IMR-90 (cell line): ENCODE measurements around the gene TRABD2A. TPM values are rescaled to one million over a fixed set of nuclear protein-coding genes. Genes with fewer than 3 reads are reported as not detected.

Source experiments
- ATAC-seq: fragments of 200-7000 bp; cut with Tn5 transposase; 2 replicates; pipeline ENCODE4 v1.9.1; 2020; ENCODE audit warnings: low read depth, mild to moderate bottlenecking, moderate library complexity
- BruUV-seq: library from RNA; stranded (reverse); fragments of 400-500 nt; replicated peaks from 2 replicates; lab custom pipeline; 2021; lab: Mats Ljungman, UMichigan
- CTCF ChIA-PET: fragments of 300-600 bp; formaldehyde crosslinking; extraction: SDS; loops from one replicate; lab custom pipeline; 2021; ENCODE audit warnings: antibody characterized with exemption; lab: Yijun Ruan, JAX
- POLR2A ChIA-PET: fragments of 300-600 bp; sonication (Branson Sonifier 250); formaldehyde crosslinking; loops from one replicate; lab custom pipeline; 2022; ENCODE audit warnings: antibody characterized with exemption; ENCODE audit not compliant: unreplicated experiment; lab: Charles Lee
- DNase-seq: peaks from one replicate; pipeline ENCODE4 v3.0.0; 2013
- H2AFZ ChIP-seq: replicated peaks from 2 replicates; pipeline ENCODE3; 2013; ENCODE audit warnings: low read length, mild to moderate bottlenecking; ENCODE audit not compliant: poor library complexity
- H2AK5ac ChIP-seq: 2 replicates; pipeline ENCODE4 v1.6.1; 2013; ENCODE audit warnings: low read depth, low read length, inconsistent platforms
- H2AK9ac ChIP-seq: replicated peaks from 2 replicates; pipeline ENCODE3; 2013; ENCODE audit warnings: mild to moderate bottlenecking, low read depth, low read length, moderate library complexity; ENCODE audit not compliant: poor library complexity
- H2BK120ac ChIP-seq: 2 replicates; pipeline ENCODE4 v1.6.1; 2013; ENCODE audit warnings: low read depth, low read length, inconsistent platforms
- H2BK15ac ChIP-seq: 3 replicates; pipeline ENCODE4 v1.6.1; 2013; ENCODE audit warnings: low read depth, low read length, inconsistent platforms
- H2BK20ac ChIP-seq: 2 replicates; pipeline ENCODE4 v1.6.1; 2013; ENCODE audit warnings: low read depth, mild to moderate bottlenecking, inconsistent platforms, low read length, moderate library complexity
- H2BK5ac ChIP-seq: 2 replicates; pipeline ENCODE4 v1.6.1; 2013; ENCODE audit warnings: mild to moderate bottlenecking, low read depth, low read length, inconsistent platforms; ENCODE audit not compliant: poor library complexity, severe bottlenecking
- H3K14ac ChIP-seq: replicated peaks from 2 replicates; pipeline ENCODE4 v1.6.1; 2013; ENCODE audit warnings: low read depth, low read length, inconsistent platforms
- H3K18ac ChIP-seq: 2 replicates; pipeline ENCODE4 v1.6.1; 2013; ENCODE audit warnings: low read depth, low read length, control low read depth
- H3K23ac ChIP-seq: 2 replicates; pipeline ENCODE4 v1.6.1; 2013; ENCODE audit warnings: low read depth, low read length, inconsistent platforms
- H3K27ac ChIP-seq: 2 replicates; pipeline ENCODE4 v1.5.1; 2013; ENCODE audit warnings: mild to moderate bottlenecking, control low read depth, low read length; ENCODE audit not compliant: insufficient read depth
- H3K27me3 ChIP-seq: 2 replicates; pipeline ENCODE4 v1.6.1; 2013; ENCODE audit warnings: low read length; ENCODE audit not compliant: control insufficient read depth, insufficient read depth
- H3K36me3 ChIP-seq: 2 replicates; pipeline ENCODE4 v1.6.1; 2013; ENCODE audit warnings: low read length, mixed read lengths; ENCODE audit not compliant: control insufficient read depth, insufficient read depth
- H3K4ac ChIP-seq: 2 replicates; pipeline ENCODE4 v1.6.1; 2013; ENCODE audit warnings: low read depth, low read length, inconsistent platforms
- H3K4me1 ChIP-seq: 2 replicates; pipeline ENCODE4 v1.6.1; 2013; ENCODE audit warnings: low read length, mixed read lengths; ENCODE audit not compliant: control insufficient read depth, insufficient read depth
- H3K4me2 ChIP-seq: 2 replicates; pipeline ENCODE4 v1.6.1; 2013; ENCODE audit warnings: low read depth, mild to moderate bottlenecking, control low read depth, low read length, moderate library complexity
- H3K4me3 ChIP-seq: 2 replicates; pipeline ENCODE4 v1.5.1; 2013; ENCODE audit warnings: low read depth, mild to moderate bottlenecking, control low read depth, low read length, moderate library complexity; ENCODE audit not compliant: insufficient read depth
- H3K56ac ChIP-seq: 2 replicates; pipeline ENCODE4 v1.6.1; 2013; ENCODE audit warnings: low read length, inconsistent platforms; ENCODE audit not compliant: insufficient read depth; ENCODE audit errors: extremely low read depth
- H3K79me1 ChIP-seq, 2 experiments: 2 replicates each; pipeline ENCODE4 v1.6.1; 2013; ENCODE audit warnings: low read length in 2 of 2, inconsistent platforms in 1 of 2, low read depth in 1 of 2
- H3K9ac ChIP-seq: 2 replicates; pipeline ENCODE4 v1.6.1; 2013; ENCODE audit warnings: low read depth, low read length, control low read depth
- H3K9me1 ChIP-seq: 2 replicates; pipeline ENCODE4 v1.6.1; 2013; ENCODE audit warnings: low read length, inconsistent platforms; ENCODE audit not compliant: insufficient read depth
- H3K9me3 ChIP-seq: 2 replicates; pipeline ENCODE4 v1.6.1; 2013; ENCODE audit warnings: low read length; ENCODE audit not compliant: control insufficient read depth, insufficient read depth
- H4K20me1 ChIP-seq: 2 replicates; pipeline ENCODE4 v1.6.1; 2013; ENCODE audit warnings: low read length, inconsistent platforms; ENCODE audit not compliant: insufficient read depth
- H4K5ac ChIP-seq: 2 replicates; pipeline ENCODE4 v1.6.1; 2013; ENCODE audit warnings: mild to moderate bottlenecking, low read depth, low read length, control low read depth
- H4K8ac ChIP-seq, 2 experiments: 2 replicates each; pipeline ENCODE4 v1.6.1; 2013; ENCODE audit warnings: low read depth in 2 of 2, low read length in 2 of 2, control low read depth in 1 of 2, inconsistent platforms in 1 of 2
- H4K91ac ChIP-seq: 2 replicates; pipeline ENCODE4 v1.6.1; 2013; ENCODE audit warnings: low read depth, low read length, inconsistent platforms; ENCODE audit not compliant: insufficient read depth
- CEBPB ChIP-seq: IDR thresholded peaks from 2 replicates; pipeline ENCODE4 v1.6.1; 2012; ENCODE audit warnings: low read depth, low read length, improper control_type of control experiment
- CTCF ChIP-seq: conservative IDR thresholded peaks from 2 replicates; pipeline ENCODE4 v1.5.1; 2012; ENCODE audit warnings: mild to moderate bottlenecking, low read depth, low read length, improper control_type of control experiment
- MAFK ChIP-seq: IDR thresholded peaks from 2 replicates; pipeline ENCODE4 v1.6.1; 2012; ENCODE audit warnings: low read depth, low read length, improper control_type of control experiment
- MAZ ChIP-seq: IDR thresholded peaks from 2 replicates; pipeline ENCODE4 v1.6.1; 2012; ENCODE audit warnings: low read depth, mild to moderate bottlenecking, low read length, improper control_type of control experiment, moderate library complexity, borderline replicate concordance
- whole genome bisulfite sequencing, 2 experiments: methylation state at CpG; one replicate each; pipeline versions ENCODE4 v1.1.5 to v1.1.7; 2013; ENCODE audit warnings: missing lambda C conversion rate in 2 of 2; ENCODE audit not compliant: insufficient read length in 1 of 2; ENCODE audit errors: extremely low coverage in 2 of 2; 5-methylcytosine and 5-hydroxymethylcytosine counted together
- dilution Hi-C: fragments of 300-500 bp; cut with HindIII; formaldehyde crosslinking; loops from one replicate; pipeline ENCODE4 v1.14.3; 2018; ENCODE audit warnings: low sequenced_read_pairs; ENCODE audit not compliant: unreplicated experiment
- in situ Hi-C: fragments of 300-500 bp; cut with MboI; formaldehyde crosslinking; loops from 3 replicates; pipeline ENCODE4 v1.14.3; 2019; ENCODE audit warnings: low sequenced_read_pairs, inconsistent platforms, mixed read lengths
- intact Hi-C: fragments of 100-400 bp; cut with micrococcal nuclease; formaldehyde crosslinking; loops from 2 replicates; pipeline ENCODE4 v1.10.0; 2022
- polyA plus RNA-seq, 3 experiments: library from polyadenylated mRNA; depleted of rRNA; stranded (reverse); fragments of >200 nt; gene quantifications; 2 replicates each; pipeline ENCODE4 v1.2.3, GENCODE V29; 2012; ENCODE audit warnings: low replicate concordance in 1 of 3
- total RNA-seq: library from RNA; depleted of rRNA; stranded (reverse); fragments of >200 nt; gene quantifications from 2 replicates; pipeline ENCODE4 v1.2.3, GENCODE V29; 2012

The TRABD2A gene
- total and polyA plus RNA-seq, 2 of the 4 experiments (the other 2 are of a cell fraction) = 17.6 to 20.3 TPM

GRCh38 chr2:84888401-84889276, 7.8 kb upstream of the TRABD2A start:
- TF ChIP-seq CEBPB (peak; percentile 93), MAFK (peak; percentile 69), CTCF (no peak), MAZ (no peak)
- H3K4me2 ChIP-seq = peak overlapping the region; percentile 82

More at GRCh38 chr2:84888401-84889276, 7.8 kb upstream of the TRABD2A start:
- BruUV-seq = no TSS peak
- in situ Hi-C loops (no loop called here), dilution Hi-C loops (no loop called here), intact Hi-C loops (no loop called here)
- Histone ChIP-seq H3K4ac (peak overlapping the region; percentile 98), H2BK120ac (peak overlapping the region; percentile 98), H2BK20ac (peak overlapping the region; percentile 99), H3K23ac (peak overlapping the region; percentile 98), H3K27me3 (no peaks in the 10 kb centered on the region), H3K14ac (peak overlapping the region; percentile 99), H3K27ac (peak overlapping the region; percentile 88), H3K18ac (peak overlapping the region; percentile 92), H4K5ac (peak overlapping the region; percentile 96), H2AFZ (peak overlapping the region; percentile 93), H2BK15ac (peak overlapping the region; percentile 100), H2BK5ac (peak overlapping the region; percentile 97), H3K56ac (peak overlapping the region; percentile 95), H2AK5ac (peak overlapping the region; percentile 96), H2AK9ac (peak overlapping the region; percentile 98), H3K4me1 (peaks cover 11% of the 10 kb centered on the region), H4K91ac (peak overlapping the region; percentile 99), H3K9me1 (peaks cover 10% of the 10 kb centered on the region; the same call in 1 of the 2 replicates), H3K79me1 (0 out of 4 replicates have a peak, but pooled peaks cover 0 to 5% of the 10 kb centered on the region in 2 experiments), H3K4me3 (peak overlapping the region; percentile 8), H3K36me3 (no peaks in the 10 kb centered on the region), H4K8ac (peak overlapping the region; percentile 92 to 100), H3K9me3 (no peaks in the 10 kb centered on the region), H3K9ac (peak overlapping the region; percentile 78), H4K20me1 (no peaks in the 10 kb centered on the region)
- 20% methylated on average over 1 of the region's 6 CpGs; no CpG with 5 or more reads in 1 of the 2 experiments for WGBS, 2 experiments
- ATAC-seq (peak; percentile 89), DNase-seq (peak; percentile 83)
- ChIA-PET CTCF (interaction anchor here (0.7 to 1.2 kb wide), 4 partner anchors 9 to 40 kb away, joined by 3 to 6 read pairs (median 4); no protein-coding TSS in a partner anchor), POLR2A (interaction anchor here (0.6 to 0.9 kb wide), 2 partner anchors 10 to 17 kb away, joined by 3 to 4 read pairs; partner anchors contain the start of gene TMSB10)
